A673 (cell line): Measurements from ENCODE around the gene CLCN5. TPM values are rescaled to one million over a fixed set of nuclear protein-coding genes. Genes with fewer than 3 reads are reported as not detected.
A peak's percentile ranks its signal among the peaks of the same experiment; 100 is the strongest.

Experiments
- BruUV-seq: library from RNA; stranded (reverse); fragments of 400-500 nt; replicated peaks from 2 replicates; lab custom pipeline; 2021; lab: Mats Ljungman, UMichigan
- CTCF ChIA-PET: fragments of 300-600 bp; sonication (Branson Sonifier 250); formaldehyde crosslinking; loops from one replicate; lab custom pipeline; 2022; ENCODE audit warnings: antibody characterized with exemption; lab: Charles Lee
- POLR2A ChIA-PET: fragments of 300-600 bp; sonication (Branson Sonifier 250); formaldehyde crosslinking; loops from one replicate; lab custom pipeline; 2022; ENCODE audit warnings: antibody characterized with exemption; ENCODE audit not compliant: low non-redundant PET; lab: Charles Lee
- DNase-seq: peaks from one replicate; pipeline ENCODE4 v3.0.0-alpha.2; 2015; ENCODE audit warnings: low spot score
- H3K27ac ChIP-seq: fragments of 200-600 bp; sonication (generic); 2 replicates; pipeline ENCODE4 v1.5.1; 2016; ENCODE audit warnings: mixed run types, low read depth, mild to moderate bottlenecking, mixed read lengths, antibody characterized with exemption, low read length; ENCODE audit not compliant: poor library complexity, severe bottlenecking
- H3K27me3 ChIP-seq: fragments of 200-600 bp; sonication (generic); replicated peaks from 2 replicates; pipeline ENCODE4 v1.6.1; 2017; ENCODE audit warnings: mixed run types, low read depth, mild to moderate bottlenecking, mixed read lengths, antibody characterized with exemption, low read length; ENCODE audit not compliant: insufficient read depth, poor library complexity
- H3K36me3 ChIP-seq: fragments of 200-600 bp; sonication (generic); 2 replicates; pipeline ENCODE4 v1.6.1; 2016; ENCODE audit warnings: mixed run types, mild to moderate bottlenecking, mixed read lengths, antibody characterized with exemption, low read length; ENCODE audit not compliant: insufficient read depth, poor library complexity, severe bottlenecking
- H3K4me1 ChIP-seq: fragments of 200-600 bp; sonication (generic); 2 replicates; pipeline ENCODE4 v1.6.1; 2017; ENCODE audit warnings: mixed run types, mild to moderate bottlenecking, mixed read lengths, antibody characterized with exemption, low read length; ENCODE audit not compliant: insufficient read depth, poor library complexity, severe bottlenecking
- H3K4me3 ChIP-seq: fragments of 200-600 bp; sonication (generic); 2 replicates; pipeline ENCODE4 v1.5.1; 2016; ENCODE audit warnings: low read depth, mixed run types, mild to moderate bottlenecking, mixed read lengths, low read length; ENCODE audit not compliant: poor library complexity, severe bottlenecking
- H3K9me3 ChIP-seq: fragments of 200-600 bp; sonication (generic); 2 replicates; pipeline ENCODE4 v1.6.1; 2016; ENCODE audit warnings: mixed run types, low read depth, mild to moderate bottlenecking, mixed read lengths, antibody characterized with exemption, low read length; ENCODE audit not compliant: poor library complexity, severe bottlenecking
- CTCF ChIP-seq: fragments of 300-800, 200-600 bp; sonication (generic); conservative IDR thresholded peaks from 2 replicates; pipeline ENCODE4 v1.5.1; 2017; ENCODE audit warnings: low read depth, mild to moderate bottlenecking, antibody characterized with exemption, low read length, moderate library complexity, mixed read lengths
- EZH2 ChIP-seq: fragments of 200-600 bp; sonication (generic); IDR thresholded peaks from 2 replicates; pipeline ENCODE4 v1.6.1; 2017; ENCODE audit warnings: borderline replicate concordance, low read depth, mild to moderate bottlenecking, mixed read lengths, antibody characterized with exemption, low read length; ENCODE audit not compliant: poor library complexity, severe bottlenecking
- intact Hi-C: fragments of 100-400 bp; cut with micrococcal nuclease; formaldehyde crosslinking; loops from one replicate; pipeline ENCODE4 v1.10.0; 2022; ENCODE audit not compliant: unreplicated experiment
- total RNA-seq: library from RNA; stranded (reverse); gene quantifications from 2 replicates; pipeline ENCODE4 v1.2.3, GENCODE V29; 2021

The CLCN5 gene
- total RNA-seq, 1 experiment from 2014 or later, result 25.3 TPM

GRCh38 chrX:49986058-49986457 lies 63.7 kb downstream of the CLCN5 start:
- POLR2A ChIA-PET, result no interaction called here
- Histone ChIP-seq H3K9me3 (no peaks in the 10 kb centered on the region), H3K27ac (no peak overlapping the region), H3K27me3 (peaks cover 4% of the 10 kb centered on the region), H3K4me3 (no peak overlapping the region), H3K36me3 (no peaks in the 10 kb centered on the region), H3K4me1 (no peaks in the 10 kb centered on the region)
- intact Hi-C loops, result no loop called here
- no peak for DNase-seq
- TF ChIP-seq CTCF (no peak), EZH2 (no peak)
- no TSS peak for BruUV-seq
- CTCF ChIA-PET, result no interaction called here

- POLR2A ChIA-PET, result no interaction called here
- Histone ChIP-seq H3K4me1 (no peaks in the 10 kb centered on the region), H3K9me3 (no peaks in the 10 kb centered on the region), H3K36me3 (no peaks in the 10 kb centered on the region), H3K27ac (no peak overlapping the region), H3K4me3 (no peak overlapping the region), H3K27me3 (peaks cover 4% of the 10 kb centered on the region)
- no TSS peak for BruUV-seq
- CTCF ChIA-PET, result no interaction called here
- intact Hi-C loops, result no loop called here
- TF ChIP-seq EZH2, result no peak
- TF ChIP-seq CTCF, result no peak
- DNase-seq, result no peak
These were observed 65.3 kb downstream of the CLCN5 start for GRCh38 chrX:49987651-49988050.

- CTCF ChIA-PET, result no interaction called here
- BruUV-seq, result no TSS peak
- H3K9me3 ChIP-seq, result no peaks in the 10 kb centered on the region
These were observed 65.7 kb downstream of the CLCN5 start for GRCh38 chrX:49988143-49988542.

More at GRCh38 chrX:49988143-49988542, 65.7 kb downstream of the CLCN5 start:
- POLR2A ChIA-PET, result no interaction called here
- DNase-seq, result peak; percentile 26
- H3K27me3 ChIP-seq, result no peaks in the 10 kb centered on the region
- no peaks in the 10 kb centered on the region for H3K4me1 ChIP-seq
- no peaks in the 10 kb centered on the region for H3K36me3 ChIP-seq
- intact Hi-C loops, result no loop called here
- H3K4me3 ChIP-seq, result no peak overlapping the region
- TF ChIP-seq EZH2 (no peak), CTCF (no peak)
- no peak overlapping the region for H3K27ac ChIP-seq
